IMR-90 (cell line): ENCODE measurements around the gene EHD4. TPM values are rescaled to one million over a fixed set of nuclear protein-coding genes. Genes with fewer than 3 reads are reported as not detected.

Experiments used
- ATAC-seq: fragments of 200-7000 bp; cut with Tn5 transposase; 2 replicates; pipeline ENCODE4 v1.9.1; 2020; ENCODE audit warnings: low read depth, mild to moderate bottlenecking, moderate library complexity
- BruUV-seq: library from RNA; stranded (reverse); fragments of 400-500 nt; replicated peaks from 2 replicates; lab custom pipeline; 2021; lab: Mats Ljungman, UMichigan
- CTCF ChIA-PET: fragments of 300-600 bp; formaldehyde crosslinking; extraction: SDS; loops from one replicate; lab custom pipeline; 2021; ENCODE audit warnings: antibody characterized with exemption; lab: Yijun Ruan, JAX
- POLR2A ChIA-PET: fragments of 300-600 bp; sonication (Branson Sonifier 250); formaldehyde crosslinking; loops from one replicate; lab custom pipeline; 2022; ENCODE audit warnings: antibody characterized with exemption; ENCODE audit not compliant: unreplicated experiment; lab: Charles Lee
- DNase-seq: peaks from one replicate; pipeline ENCODE4 v3.0.0; 2013
- H2AFZ ChIP-seq: replicated peaks from 2 replicates; pipeline ENCODE3; 2013; ENCODE audit warnings: low read length, mild to moderate bottlenecking; ENCODE audit not compliant: poor library complexity
- H2AK5ac ChIP-seq: 2 replicates; pipeline ENCODE4 v1.6.1; 2013; ENCODE audit warnings: low read depth, low read length, inconsistent platforms
- H2AK9ac ChIP-seq: replicated peaks from 2 replicates; pipeline ENCODE3; 2013; ENCODE audit warnings: mild to moderate bottlenecking, low read depth, low read length, moderate library complexity; ENCODE audit not compliant: poor library complexity
- H2BK120ac ChIP-seq: 2 replicates; pipeline ENCODE4 v1.6.1; 2013; ENCODE audit warnings: low read depth, low read length, inconsistent platforms
- H2BK15ac ChIP-seq: 3 replicates; pipeline ENCODE4 v1.6.1; 2013; ENCODE audit warnings: low read depth, low read length, inconsistent platforms
- H2BK20ac ChIP-seq: 2 replicates; pipeline ENCODE4 v1.6.1; 2013; ENCODE audit warnings: low read depth, mild to moderate bottlenecking, inconsistent platforms, low read length, moderate library complexity
- H2BK5ac ChIP-seq: 2 replicates; pipeline ENCODE4 v1.6.1; 2013; ENCODE audit warnings: mild to moderate bottlenecking, low read depth, low read length, inconsistent platforms; ENCODE audit not compliant: poor library complexity, severe bottlenecking
- H3K14ac ChIP-seq: replicated peaks from 2 replicates; pipeline ENCODE4 v1.6.1; 2013; ENCODE audit warnings: low read depth, low read length, inconsistent platforms
- H3K18ac ChIP-seq: 2 replicates; pipeline ENCODE4 v1.6.1; 2013; ENCODE audit warnings: low read depth, low read length, control low read depth
- H3K23ac ChIP-seq: 2 replicates; pipeline ENCODE4 v1.6.1; 2013; ENCODE audit warnings: low read depth, low read length, inconsistent platforms
- H3K27ac ChIP-seq: 2 replicates; pipeline ENCODE4 v1.5.1; 2013; ENCODE audit warnings: mild to moderate bottlenecking, control low read depth, low read length; ENCODE audit not compliant: insufficient read depth
- H3K27me3 ChIP-seq: 2 replicates; pipeline ENCODE4 v1.6.1; 2013; ENCODE audit warnings: low read length; ENCODE audit not compliant: control insufficient read depth, insufficient read depth
- H3K36me3 ChIP-seq: 2 replicates; pipeline ENCODE4 v1.6.1; 2013; ENCODE audit warnings: low read length, mixed read lengths; ENCODE audit not compliant: control insufficient read depth, insufficient read depth
- H3K4ac ChIP-seq: 2 replicates; pipeline ENCODE4 v1.6.1; 2013; ENCODE audit warnings: low read depth, low read length, inconsistent platforms
- H3K4me1 ChIP-seq: 2 replicates; pipeline ENCODE4 v1.6.1; 2013; ENCODE audit warnings: low read length, mixed read lengths; ENCODE audit not compliant: control insufficient read depth, insufficient read depth
- H3K4me2 ChIP-seq: 2 replicates; pipeline ENCODE4 v1.6.1; 2013; ENCODE audit warnings: low read depth, mild to moderate bottlenecking, control low read depth, low read length, moderate library complexity
- H3K4me3 ChIP-seq: 2 replicates; pipeline ENCODE4 v1.5.1; 2013; ENCODE audit warnings: low read depth, mild to moderate bottlenecking, control low read depth, low read length, moderate library complexity; ENCODE audit not compliant: insufficient read depth
- H3K56ac ChIP-seq: 2 replicates; pipeline ENCODE4 v1.6.1; 2013; ENCODE audit warnings: low read length, inconsistent platforms; ENCODE audit not compliant: insufficient read depth; ENCODE audit errors: extremely low read depth
- H3K79me1 ChIP-seq, 2 experiments: 2 replicates each; pipeline ENCODE4 v1.6.1; 2013; ENCODE audit warnings: low read length in 2 of 2, inconsistent platforms in 1 of 2, low read depth in 1 of 2
- H3K9ac ChIP-seq: 2 replicates; pipeline ENCODE4 v1.6.1; 2013; ENCODE audit warnings: low read depth, low read length, control low read depth
- H3K9me1 ChIP-seq: 2 replicates; pipeline ENCODE4 v1.6.1; 2013; ENCODE audit warnings: low read length, inconsistent platforms; ENCODE audit not compliant: insufficient read depth
- H3K9me3 ChIP-seq: 2 replicates; pipeline ENCODE4 v1.6.1; 2013; ENCODE audit warnings: low read length; ENCODE audit not compliant: control insufficient read depth, insufficient read depth
- H4K20me1 ChIP-seq: 2 replicates; pipeline ENCODE4 v1.6.1; 2013; ENCODE audit warnings: low read length, inconsistent platforms; ENCODE audit not compliant: insufficient read depth
- H4K5ac ChIP-seq: 2 replicates; pipeline ENCODE4 v1.6.1; 2013; ENCODE audit warnings: mild to moderate bottlenecking, low read depth, low read length, control low read depth
- H4K8ac ChIP-seq, 2 experiments: 2 replicates each; pipeline ENCODE4 v1.6.1; 2013; ENCODE audit warnings: low read depth in 2 of 2, low read length in 2 of 2, control low read depth in 1 of 2, inconsistent platforms in 1 of 2
- H4K91ac ChIP-seq: 2 replicates; pipeline ENCODE4 v1.6.1; 2013; ENCODE audit warnings: low read depth, low read length, inconsistent platforms; ENCODE audit not compliant: insufficient read depth
- CHD1 ChIP-seq: IDR thresholded peaks from 2 replicates; pipeline ENCODE4 v1.6.1; 2012; ENCODE audit warnings: low read depth, low read length, improper control_type of control experiment
- FOS ChIP-seq: fragments of 150-350 bp; IDR thresholded peaks from 2 replicates; pipeline ENCODE4 v1.6.1; 2016; ENCODE audit warnings: low read depth, low read length
- MAFK ChIP-seq: IDR thresholded peaks from 2 replicates; pipeline ENCODE4 v1.6.1; 2012; ENCODE audit warnings: low read depth, low read length, improper control_type of control experiment
- MAZ ChIP-seq: IDR thresholded peaks from 2 replicates; pipeline ENCODE4 v1.6.1; 2012; ENCODE audit warnings: low read depth, mild to moderate bottlenecking, low read length, improper control_type of control experiment, moderate library complexity, borderline replicate concordance
- POLR2A ChIP-seq: IDR thresholded peaks from 2 replicates; pipeline ENCODE4 v1.6.1; 2012; ENCODE audit warnings: mild to moderate bottlenecking, low read depth, low read length
- RAD21 ChIP-seq: IDR thresholded peaks from 2 replicates; pipeline ENCODE4 v1.6.1; 2012; ENCODE audit warnings: low read length, improper control_type of control experiment
- RCOR1 ChIP-seq: IDR thresholded peaks from 2 replicates; pipeline ENCODE4 v1.6.1; 2012; ENCODE audit warnings: mild to moderate bottlenecking, low read length, improper control_type of control experiment; ENCODE audit not compliant: insufficient replicate concordance
- SMC3 ChIP-seq: fragments of 150-350 bp; IDR thresholded peaks from 2 replicates; pipeline ENCODE4 v1.6.1; 2016; ENCODE audit warnings: low read depth, mild to moderate bottlenecking, antibody characterized with exemption, low read length, moderate library complexity
- WGBS, 2 experiments: methylation state at CpG; one replicate each; pipeline versions ENCODE4 v1.1.5 to v1.1.7; 2013; ENCODE audit warnings: missing lambda C conversion rate in 2 of 2; ENCODE audit not compliant: insufficient read length in 1 of 2; ENCODE audit errors: extremely low coverage in 2 of 2; 5-methylcytosine and 5-hydroxymethylcytosine counted together
- dilution Hi-C: fragments of 300-500 bp; cut with HindIII; formaldehyde crosslinking; loops from one replicate; pipeline ENCODE4 v1.14.3; 2018; ENCODE audit warnings: low sequenced_read_pairs; ENCODE audit not compliant: unreplicated experiment
- in situ Hi-C: fragments of 300-500 bp; cut with MboI; formaldehyde crosslinking; loops from 3 replicates; pipeline ENCODE4 v1.14.3; 2019; ENCODE audit warnings: low sequenced_read_pairs, inconsistent platforms, mixed read lengths
- intact Hi-C: fragments of 100-400 bp; cut with micrococcal nuclease; formaldehyde crosslinking; loops from 2 replicates; pipeline ENCODE4 v1.10.0; 2022
- polyA plus RNA-seq, 3 experiments: library from polyadenylated mRNA; depleted of rRNA; stranded (reverse); fragments of >200 nt; gene quantifications; 2 replicates each; pipeline ENCODE4 v1.2.3, GENCODE V29; 2012; ENCODE audit warnings: low replicate concordance in 1 of 3
- total RNA-seq: library from RNA; depleted of rRNA; stranded (reverse); fragments of >200 nt; gene quantifications from 2 replicates; pipeline ENCODE4 v1.2.3, GENCODE V29; 2012
- TF ChIP-seq, protein P1 (sequence below): fragments of 150-350 bp; IDR thresholded peaks from 2 replicates; pipeline ENCODE4 v1.6.1; 2017; ENCODE audit warnings: mild to moderate bottlenecking, antibody characterized with exemption, low read length, low read depth
- TF ChIP-seq, protein P2 (sequence below): conservative IDR thresholded peaks from 2 replicates; pipeline ENCODE4 v1.5.1; 2012; ENCODE audit warnings: mild to moderate bottlenecking, low read depth, low read length, improper control_type of control experiment

EHD4 gene
- total and polyA plus RNA-seq, 2 of the 4 experiments (the other 2 are of a cell fraction) = 21.0 to 29.0 TPM

DNA sequence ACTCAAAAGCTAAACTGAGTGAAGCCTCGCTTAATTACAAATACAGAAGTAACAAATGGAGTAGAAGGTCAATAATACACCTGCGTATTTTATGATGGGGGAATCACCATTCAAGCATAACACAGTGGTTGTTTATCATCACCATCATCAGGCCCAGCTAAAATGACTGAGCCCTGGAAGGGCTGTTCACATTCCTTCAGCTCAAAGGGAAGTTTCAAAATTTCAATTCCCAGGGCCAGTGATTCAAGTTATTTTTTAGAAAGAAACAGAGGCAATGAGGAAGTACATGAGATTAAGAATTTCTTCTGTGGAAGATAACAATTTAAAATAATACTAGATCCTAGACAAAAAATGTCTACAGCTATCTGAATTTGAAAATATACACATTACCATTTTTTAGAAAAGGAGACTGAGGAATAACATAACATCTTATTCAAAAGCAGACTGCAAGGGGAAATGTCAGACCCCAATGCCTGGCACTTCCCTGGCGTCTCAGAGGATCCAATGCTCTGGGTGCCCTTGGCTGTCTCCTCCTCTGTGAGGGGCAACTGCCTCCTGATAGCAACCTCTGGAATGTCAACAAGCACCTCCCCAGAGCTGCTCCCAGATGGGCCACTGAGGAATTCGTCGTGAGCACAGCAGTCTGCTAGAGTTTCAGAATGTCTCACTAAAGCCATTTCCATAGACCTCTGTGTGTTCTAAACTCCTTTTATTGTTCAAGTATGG lies 22.8 kb downstream of the EHD4 start (continued):
- TF ChIP-seq RAD21 = no peak
- no peak for TF ChIP-seq MAFK

DNA sequence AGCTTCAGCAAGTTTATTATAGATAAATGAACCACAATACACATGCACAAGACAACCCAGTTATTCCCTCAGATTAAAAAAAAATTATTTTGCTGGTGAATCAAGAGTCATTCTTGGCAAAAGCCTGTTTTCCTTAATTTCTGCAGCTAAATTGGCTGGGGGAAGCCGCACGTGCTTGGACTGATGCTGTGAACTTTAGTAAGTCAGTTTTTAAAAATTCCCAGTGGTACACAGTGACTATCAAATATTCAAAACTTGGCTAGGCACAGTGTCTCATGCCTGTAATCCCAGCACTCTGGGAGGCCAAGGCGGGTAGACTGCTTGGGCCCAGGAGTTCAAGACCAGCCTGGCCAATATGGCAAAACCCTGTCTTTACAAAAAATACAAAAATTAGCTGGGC lies 23.9 kb downstream of the EHD4 start:
- intact Hi-C loops (no loop called here), dilution Hi-C loops (no loop called here), in situ Hi-C loops (no loop called here)
- no peak overlapping the region for H3K27ac ChIP-seq
- POLR2A ChIA-PET = no interaction called here
- no peaks in the 10 kb centered on the region for H4K20me1 ChIP-seq
- peaks cover 6% of the 10 kb centered on the region; the same call in 1 of the 2 replicates for H3K36me3 ChIP-seq
- H3K9me3 ChIP-seq = no peaks in the 10 kb centered on the region
- H3K14ac ChIP-seq = no peak overlapping the region
- no peaks in the 10 kb centered on the region for H3K27me3 ChIP-seq
- no peak overlapping the region for H3K56ac ChIP-seq
- no TSS peak for BruUV-seq
- no peak overlapping the region for H4K91ac ChIP-seq
- H2BK5ac ChIP-seq = no peak overlapping the region
- no peak overlapping the region for H2BK15ac ChIP-seq
- no peak overlapping the region for H4K5ac ChIP-seq
- no peak overlapping the region for H3K4me3 ChIP-seq
- no peak overlapping the region for H3K9ac ChIP-seq
- TF ChIP-seq RCOR1 (no peak), FOS (no peak), SMC3 (no peak), CHD1 (no peak), POLR2A (no peak), MAZ (no peak), MAFK (no peak)
- TF ChIP-seq, protein P1, sequence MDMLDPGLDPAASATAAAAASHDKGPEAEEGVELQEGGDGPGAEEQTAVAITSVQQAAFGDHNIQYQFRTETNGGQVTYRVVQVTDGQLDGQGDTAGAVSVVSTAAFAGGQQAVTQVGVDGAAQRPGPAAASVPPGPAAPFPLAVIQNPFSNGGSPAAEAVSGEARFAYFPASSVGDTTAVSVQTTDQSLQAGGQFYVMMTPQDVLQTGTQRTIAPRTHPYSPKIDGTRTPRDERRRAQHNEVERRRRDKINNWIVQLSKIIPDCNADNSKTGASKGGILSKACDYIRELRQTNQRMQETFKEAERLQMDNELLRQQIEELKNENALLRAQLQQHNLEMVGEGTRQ = no peak
- TF ChIP-seq, protein P2, sequence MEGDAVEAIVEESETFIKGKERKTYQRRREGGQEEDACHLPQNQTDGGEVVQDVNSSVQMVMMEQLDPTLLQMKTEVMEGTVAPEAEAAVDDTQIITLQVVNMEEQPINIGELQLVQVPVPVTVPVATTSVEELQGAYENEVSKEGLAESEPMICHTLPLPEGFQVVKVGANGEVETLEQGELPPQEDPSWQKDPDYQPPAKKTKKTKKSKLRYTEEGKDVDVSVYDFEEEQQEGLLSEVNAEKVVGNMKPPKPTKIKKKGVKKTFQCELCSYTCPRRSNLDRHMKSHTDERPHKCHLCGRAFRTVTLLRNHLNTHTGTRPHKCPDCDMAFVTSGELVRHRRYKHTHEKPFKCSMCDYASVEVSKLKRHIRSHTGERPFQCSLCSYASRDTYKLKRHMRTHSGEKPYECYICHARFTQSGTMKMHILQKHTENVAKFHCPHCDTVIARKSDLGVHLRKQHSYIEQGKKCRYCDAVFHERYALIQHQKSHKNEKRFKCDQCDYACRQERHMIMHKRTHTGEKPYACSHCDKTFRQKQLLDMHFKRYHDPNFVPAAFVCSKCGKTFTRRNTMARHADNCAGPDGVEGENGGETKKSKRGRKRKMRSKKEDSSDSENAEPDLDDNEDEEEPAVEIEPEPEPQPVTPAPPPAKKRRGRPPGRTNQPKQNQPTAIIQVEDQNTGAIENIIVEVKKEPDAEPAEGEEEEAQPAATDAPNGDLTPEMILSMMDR = no peak
- no peak overlapping the region for H2AK9ac ChIP-seq
- peak overlapping the region; percentile 21; the same call in 1 of the 2 replicates for H2AK5ac ChIP-seq
- no peak overlapping the region for H2BK20ac ChIP-seq
- DNase-seq (no peak), ATAC-seq (no peak)
- no peak overlapping the region for H3K4ac ChIP-seq
- H3K4me1 ChIP-seq = peaks cover 36% of the 10 kb centered on the region
- H3K9me1 ChIP-seq = peaks cover 38% of the 10 kb centered on the region
- H3K79me1 ChIP-seq = peaks cover 35 to 79% of the 10 kb centered on the region in 2 experiments
- H3K18ac ChIP-seq = no peak overlapping the region
- no peak overlapping the region for H2AFZ ChIP-seq
- no CpG with 5 or more reads among the region's 3 CpGs for WGBS, 2 experiments
- H4K8ac ChIP-seq = no peak overlapping the region
- no peak overlapping the region for H3K4me2 ChIP-seq
- H3K23ac ChIP-seq = no peak overlapping the region
- no peak overlapping the region for H2BK120ac ChIP-seq
- CTCF ChIA-PET = no interaction called here
